NCI-H2196 treated with DMSO at 0.1 percent for 48 hours (cell line): Measurements from ENCODE around the gene SURF4.

ENCODE experiments used
- DNase-seq: peaks from one replicate; lab custom pipeline; 2025; ENCODE audit not compliant: unreplicated experiment; lab: John Stamatoyannopoulos, UW

SURF4 gene

GRCh38 chr9:133375724-133376654 lies at the start of gene SURF4, which contains the start of gene STKLD1:
SURF4 (minus strand) TSS chr9:133376060; CDS start chr9:133375969, 91 bp downstream.
STKLD1 (plus strand) TSS chr9:133376366; CDS start chr9:133376474, 108 bp downstream.
- peak; percentile 89 for DNase-seq

GRCh38 chr9:133425049-133425632 lies 49.3 kb upstream of the SURF4 start:
- no peak for DNase-seq

DNA sequence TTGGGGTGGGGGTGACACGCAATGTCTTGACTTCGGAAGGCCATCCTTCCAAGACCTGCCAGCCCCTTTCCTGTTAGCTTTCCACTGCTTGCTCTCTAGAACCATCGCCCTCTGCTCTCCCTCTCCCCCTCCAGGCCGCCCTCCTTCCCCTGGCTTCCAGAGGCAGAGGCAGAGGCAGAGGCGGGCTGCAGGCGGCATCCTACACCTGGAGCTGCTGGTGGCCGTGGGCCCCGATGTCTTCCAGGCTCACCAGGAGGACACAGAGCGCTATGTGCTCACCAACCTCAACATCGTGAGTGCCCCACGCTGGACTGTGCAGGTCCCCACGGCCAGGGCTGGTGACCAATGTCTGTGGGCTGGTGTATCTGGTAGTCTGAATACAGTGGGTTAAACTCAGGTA lies 48.3 kb upstream of the SURF4 start:
- no peak for DNase-seq

- DNase-seq = no peak
Observed at GRCh38 chr9:133423216-133423615, 47.4 kb upstream of the SURF4 start.

- no peak for DNase-seq
Observed at GRCh38 chr9:133421615-133422542, 46.0 kb upstream of the SURF4 start, which contains the start of gene ADAMTS13. ADAMTS13 (plus strand) TSS chr9:133422367; CDS start chr9:133422444, 77 bp downstream.

DNA sequence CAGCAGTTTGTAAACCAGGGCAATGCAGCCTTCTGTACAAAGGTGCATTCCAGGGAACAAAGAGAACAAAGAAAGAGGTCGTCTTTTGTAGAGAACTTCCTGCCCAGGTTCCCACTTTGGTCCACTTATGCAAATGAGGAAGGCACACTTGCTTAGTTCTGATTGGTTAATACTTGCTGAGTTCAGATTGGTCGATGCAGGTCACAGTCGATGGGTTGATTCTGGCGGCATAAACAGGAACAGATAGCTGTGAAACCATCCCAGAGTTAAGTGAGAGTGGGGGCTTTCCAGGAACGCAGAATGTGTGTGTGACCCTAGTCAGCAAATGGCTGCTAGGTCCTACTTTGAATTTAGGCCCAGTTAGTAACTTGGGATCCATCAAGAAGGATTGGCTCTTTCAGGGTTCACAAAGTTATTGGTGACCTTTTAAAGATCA lies 44.5 kb upstream of the SURF4 start:
- no peak for DNase-seq

DNA sequence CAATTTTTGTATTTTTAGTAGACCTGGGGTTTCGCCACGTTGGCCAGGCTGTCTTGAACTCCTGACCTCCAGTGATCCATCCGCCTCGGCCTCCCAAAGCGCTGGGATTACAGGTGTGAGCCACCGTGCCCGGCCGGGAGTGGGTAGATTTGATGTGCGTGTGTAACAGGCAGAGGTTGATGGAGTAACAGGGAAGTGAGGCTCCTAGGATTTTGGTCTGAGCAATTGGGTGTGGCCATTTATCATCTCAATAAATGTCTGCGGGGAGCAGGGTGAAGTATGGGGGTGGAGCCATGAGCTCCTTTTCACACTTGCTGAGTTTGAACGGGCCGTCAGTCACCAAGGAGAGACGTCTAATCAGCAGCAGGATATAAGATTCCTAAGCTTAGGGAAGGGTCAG lies 43.1 kb upstream of the SURF4 start:
- DNase-seq = no peak

DNA sequence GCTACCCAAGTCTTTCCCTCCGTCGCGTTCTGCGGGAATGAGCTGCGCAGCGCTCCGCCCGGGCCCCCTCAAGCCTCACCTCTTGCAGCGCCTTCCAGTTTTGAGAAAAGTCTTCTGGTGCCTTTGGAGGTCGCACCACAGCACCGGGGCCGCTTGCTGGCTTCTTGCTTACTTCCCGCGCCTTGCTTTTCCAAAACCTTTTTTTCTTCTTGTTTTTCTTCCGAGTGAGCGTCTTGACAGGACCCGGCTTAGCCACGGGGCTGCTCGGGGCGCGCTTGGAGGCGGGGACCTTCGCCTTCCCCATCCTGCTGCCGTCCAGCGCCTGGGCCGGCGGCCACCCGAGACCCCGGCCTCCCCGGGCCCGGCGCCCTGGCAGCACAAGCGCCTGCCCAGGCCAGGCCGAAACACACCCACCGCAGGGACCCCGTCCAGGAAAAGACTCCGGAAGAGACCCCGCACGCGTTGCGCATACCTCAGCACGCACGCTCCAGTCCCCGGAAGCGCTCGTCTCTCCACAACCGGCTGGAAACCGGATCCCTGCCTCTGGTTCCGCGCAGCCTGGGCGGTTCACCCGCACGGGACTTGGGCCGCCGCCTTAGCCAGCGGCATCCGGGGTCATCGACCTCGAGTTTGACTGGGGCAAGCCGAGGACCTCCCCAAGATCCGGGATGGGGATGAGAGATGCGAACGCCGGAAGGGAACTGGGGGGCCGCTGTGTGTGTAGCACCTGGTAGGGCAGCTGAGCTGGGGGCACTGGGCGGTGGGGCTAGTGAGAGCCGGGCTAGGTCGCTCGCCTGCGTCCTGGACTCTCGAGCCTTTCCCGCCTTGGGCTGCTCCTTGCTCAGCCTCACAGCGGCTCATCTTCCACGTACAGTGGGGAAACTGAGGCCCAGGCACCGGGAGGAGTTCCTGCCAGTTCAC lies 41.9 kb upstream of the SURF4 start, which contains the start of gene REXO4:
Gene REXO4, minus strand, starts transcription at position 470 of the 921 bp plus-strand sequence. Its CDS starts 166 bp downstream, at position 304.
- DNase-seq = peak; percentile 70

DNA sequence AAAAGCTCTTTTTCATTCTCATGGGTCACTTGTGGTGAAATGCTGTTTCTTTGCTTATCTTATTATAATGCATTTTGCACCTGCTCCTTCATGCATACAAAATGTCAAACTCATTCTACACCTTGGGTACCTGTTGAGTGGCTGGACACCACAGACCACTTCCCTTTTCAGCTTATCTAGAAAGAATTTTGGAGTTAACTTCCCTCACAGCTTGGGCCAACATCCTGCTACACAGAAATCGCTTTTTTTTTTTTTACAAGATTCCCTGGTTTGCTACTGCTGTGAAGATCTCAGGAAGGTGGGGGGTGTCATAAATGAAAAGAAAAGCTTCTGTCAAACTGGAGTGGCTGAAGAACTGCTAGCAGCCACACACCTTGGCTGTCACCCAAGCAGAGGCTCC lies 39.3 kb upstream of the SURF4 start:
- no peak for DNase-seq

DNA sequence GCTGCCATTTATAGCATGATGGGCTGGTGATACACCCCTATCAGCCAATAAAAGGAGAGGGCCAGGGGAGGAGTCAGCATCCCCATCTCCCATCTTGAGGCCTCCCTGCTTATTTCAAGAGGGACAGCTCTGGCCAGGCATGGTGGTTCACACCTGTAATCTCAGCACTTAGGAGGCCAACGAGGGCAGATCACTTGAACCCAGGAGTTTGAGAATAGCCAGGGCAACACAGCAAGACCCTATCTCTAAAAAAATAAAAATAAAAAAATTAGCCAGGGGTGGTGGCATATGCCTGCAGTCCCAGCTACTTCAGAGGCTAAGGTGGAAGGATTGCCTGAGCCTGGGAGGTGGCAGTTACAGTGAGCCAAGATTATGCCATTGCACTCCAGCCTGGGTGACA lies 32.2 kb upstream of the SURF4 start:
- no peak for DNase-seq

DNA sequence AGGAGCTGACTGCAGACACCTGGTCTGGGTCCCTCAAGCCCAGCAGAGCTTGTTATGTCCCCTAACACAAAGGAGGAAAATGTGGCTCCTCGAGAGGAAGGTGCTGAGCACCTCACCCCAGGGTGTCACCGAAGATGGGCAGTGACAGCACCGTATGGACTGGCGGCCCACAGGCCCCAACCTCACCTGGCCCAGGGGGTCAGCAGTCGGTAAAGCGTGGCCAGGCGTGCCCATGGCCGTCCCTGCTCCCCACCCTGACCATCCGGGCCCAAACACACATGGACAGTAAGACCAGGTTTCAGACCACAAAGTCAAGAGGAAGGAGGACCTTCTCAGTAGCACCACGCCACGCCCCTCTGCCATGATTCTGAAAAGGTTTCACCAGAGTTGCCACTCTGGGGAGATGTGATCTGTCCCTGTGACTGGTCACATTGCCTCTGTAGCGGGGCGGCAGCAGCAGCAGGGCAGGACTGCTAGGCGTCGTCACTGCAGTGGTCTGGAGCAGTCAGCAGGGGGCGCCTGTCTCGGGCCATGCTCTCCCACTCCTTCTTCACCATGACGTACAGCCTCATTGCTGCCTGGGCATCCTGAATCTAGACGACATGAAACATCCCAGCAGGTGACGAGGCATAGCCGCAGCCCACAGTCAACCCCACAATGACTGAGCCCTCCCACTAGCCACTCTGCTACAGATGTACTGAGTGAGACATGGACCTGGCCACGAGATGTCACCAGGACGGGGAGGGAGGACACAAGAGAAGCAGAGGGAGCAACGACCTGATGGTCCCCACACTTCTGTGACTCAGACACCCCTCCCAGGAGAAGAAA lies 30.8 kb upstream of the SURF4 start:
- peak; percentile 68 for DNase-seq

DNA sequence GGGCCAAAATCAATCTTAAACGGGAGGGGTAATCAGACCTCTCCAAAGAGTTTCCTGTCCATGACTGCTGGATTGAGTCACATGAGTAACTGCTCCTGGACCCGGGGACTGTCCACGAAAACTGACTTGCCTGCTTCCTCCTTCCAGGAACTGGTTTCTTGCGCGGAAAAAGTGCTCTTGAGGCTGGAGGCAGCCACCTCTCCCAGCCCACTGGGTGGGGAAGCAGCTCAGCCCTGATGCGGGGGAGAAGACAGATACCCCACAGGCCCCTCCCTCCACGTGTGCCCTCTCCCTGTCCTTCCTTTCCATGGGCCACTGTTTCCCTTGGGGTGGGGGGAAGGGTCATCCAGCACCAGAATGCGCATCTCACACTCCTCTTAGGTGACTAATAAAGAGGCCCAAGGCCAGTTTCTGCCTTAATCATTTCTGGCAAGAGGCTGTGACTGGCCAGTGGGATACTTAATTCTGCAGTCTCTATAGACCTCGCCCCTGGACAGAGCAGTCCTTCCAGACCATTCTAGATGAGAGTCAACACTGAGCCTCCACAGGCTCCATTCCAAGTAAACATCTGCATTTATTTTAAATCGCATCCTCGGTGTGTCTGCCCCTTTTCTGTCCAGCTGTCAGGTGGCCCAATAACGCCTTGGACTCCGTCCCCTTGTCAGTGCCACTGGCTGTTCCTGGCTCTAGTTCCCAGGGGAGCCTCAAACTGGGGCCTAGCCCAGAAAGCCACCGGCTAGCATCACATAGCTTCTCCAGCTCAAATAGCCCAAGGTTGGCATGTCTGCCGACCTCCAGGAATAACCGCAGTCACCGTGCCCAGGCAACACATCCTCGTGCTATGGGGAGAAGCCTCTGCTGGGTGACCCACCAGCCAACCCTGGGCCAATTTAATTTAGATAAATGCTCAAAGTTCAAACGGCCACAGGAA lies 29.9 kb upstream of the SURF4 start:
- no peak for DNase-seq

DNA sequence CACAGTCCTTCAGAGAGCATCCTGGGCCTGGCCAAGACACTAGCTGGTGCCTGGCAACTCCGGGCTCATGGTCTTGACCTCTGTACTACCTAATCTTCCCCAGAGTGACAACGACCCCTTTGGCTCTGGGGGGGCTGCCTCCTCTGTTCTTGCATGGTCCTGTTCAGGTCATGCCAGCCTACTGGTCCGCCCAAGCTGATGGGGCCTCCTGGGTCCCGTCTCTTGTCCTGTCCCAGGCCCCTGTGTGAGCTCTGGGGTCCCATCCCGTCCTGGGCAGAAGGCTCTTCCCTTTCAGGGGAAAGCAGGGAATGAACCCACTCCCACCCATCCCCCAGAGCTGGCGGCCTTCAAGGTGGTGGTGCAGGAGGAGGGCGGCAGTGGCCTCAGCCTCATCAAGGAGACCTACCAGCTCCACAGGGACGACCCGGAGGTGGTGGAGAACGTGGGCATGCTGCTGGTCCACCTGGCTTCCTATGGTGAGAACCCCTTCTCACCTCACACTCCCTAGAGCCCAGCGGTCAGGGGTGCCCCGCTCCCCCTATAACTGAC lies 28.7 kb upstream of the SURF4 start:
- DNase-seq = no peak

DNA sequence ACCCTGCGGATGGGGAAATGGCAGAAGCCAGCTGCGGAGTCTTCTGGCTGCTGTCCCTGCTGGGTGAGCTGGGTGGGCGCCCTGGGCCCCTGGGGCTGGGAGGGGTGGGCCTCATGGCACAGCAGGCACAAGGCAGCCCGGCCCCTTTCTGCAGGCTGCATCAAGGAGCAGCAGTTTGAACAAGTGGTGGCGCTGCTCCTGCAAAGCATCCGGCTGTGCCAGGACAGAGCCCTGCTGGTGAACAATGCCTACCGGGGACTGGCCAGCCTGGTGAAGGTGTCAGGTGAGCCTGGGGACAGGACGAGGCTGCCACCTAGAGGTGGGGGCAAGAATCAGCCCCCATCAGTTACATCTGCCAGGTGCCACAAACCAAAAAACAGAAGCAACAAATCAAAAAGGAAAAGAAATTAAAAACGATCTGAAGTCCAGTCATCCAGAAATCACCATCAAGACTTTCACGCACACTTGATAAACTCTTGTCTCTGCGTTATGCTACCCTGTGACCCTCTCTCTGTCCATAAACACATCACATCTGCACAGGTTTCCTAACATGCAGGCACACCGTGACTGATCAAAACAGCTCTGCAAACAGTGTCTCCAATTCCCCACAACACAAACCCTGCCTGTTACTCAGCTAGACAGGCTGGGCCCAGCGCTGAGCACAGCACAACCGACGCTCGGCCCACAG lies 28.1 kb upstream of the SURF4 start:
- DNase-seq = peak; percentile 50

DNA sequence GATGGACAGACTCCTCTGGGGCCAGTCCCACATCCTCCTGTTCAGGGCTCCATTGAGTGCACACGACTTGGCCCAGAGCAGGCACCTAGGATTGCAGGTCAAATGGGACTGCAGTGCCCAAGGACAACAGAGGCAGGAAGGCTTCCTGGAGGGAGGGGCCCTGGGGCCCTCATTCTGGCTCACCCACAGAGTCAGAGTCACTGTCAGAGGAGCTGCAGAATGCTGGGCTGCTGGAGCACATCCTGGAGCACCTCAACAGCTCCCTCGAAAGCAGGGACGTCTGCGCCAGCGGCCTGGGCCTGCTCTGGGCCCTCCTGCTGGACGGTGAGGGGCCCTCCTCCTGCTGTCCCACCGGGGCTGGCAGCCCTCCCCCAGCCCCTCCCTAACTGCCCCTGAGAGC lies 26.8 kb upstream of the SURF4 start:
- DNase-seq = no peak

DNA sequence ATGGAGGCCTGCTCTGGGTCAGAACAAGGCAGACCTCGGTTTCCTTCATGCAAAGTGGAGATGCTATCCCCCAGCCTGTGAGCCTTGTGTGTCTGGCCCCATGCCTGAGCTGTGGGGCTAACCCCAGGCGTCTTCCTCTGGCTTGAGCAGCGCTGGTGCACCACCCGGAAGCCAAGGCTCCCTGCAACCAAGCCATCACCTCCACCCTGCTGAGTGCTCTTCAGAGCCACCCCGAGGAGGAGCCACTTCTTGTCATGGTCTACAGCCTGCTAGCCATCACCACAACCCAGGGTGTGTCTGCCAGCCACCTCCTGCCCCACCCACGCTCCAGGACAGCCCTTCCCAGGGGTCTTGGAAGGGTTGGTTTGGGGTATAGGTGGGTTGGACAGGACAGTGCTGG lies 25.7 kb upstream of the SURF4 start:
- no peak for DNase-seq

DNA sequence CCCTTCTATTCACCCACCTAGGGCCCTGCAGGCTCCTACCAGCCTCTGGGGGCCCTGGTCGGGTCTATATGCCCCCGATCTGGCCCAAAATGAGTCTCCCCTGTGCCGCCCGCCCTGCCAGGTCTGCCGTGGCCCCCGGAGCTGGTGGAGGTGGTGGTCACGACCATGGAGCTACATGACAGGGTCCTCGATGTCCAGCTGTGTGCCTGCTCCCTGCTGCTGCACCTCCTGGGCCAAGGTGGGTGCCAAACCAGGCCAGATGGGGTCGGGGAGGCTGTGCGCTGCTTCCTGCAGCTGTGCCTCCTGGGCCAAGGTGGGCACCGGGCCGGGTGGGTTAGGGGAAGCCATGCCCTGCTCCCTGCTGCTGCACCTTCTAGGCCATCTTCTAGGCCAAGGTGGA lies 24.4 kb upstream of the SURF4 start:
- DNase-seq = no peak
